ENCODE results near the gene TUSC2. TPM values are rescaled to one million over a fixed set of nuclear protein-coding genes. Genes with fewer than 3 reads are reported as not detected.
"Not testable (repeated sequence)": the region's sequence is repeated elsewhere in the genome, so short reads cannot be mapped to it uniquely, and the experiment has no call there.

TUSC2 gene
- polyA plus RNA-seq, 2 donors, result 14.2 to 34.6 TPM

DNA sequence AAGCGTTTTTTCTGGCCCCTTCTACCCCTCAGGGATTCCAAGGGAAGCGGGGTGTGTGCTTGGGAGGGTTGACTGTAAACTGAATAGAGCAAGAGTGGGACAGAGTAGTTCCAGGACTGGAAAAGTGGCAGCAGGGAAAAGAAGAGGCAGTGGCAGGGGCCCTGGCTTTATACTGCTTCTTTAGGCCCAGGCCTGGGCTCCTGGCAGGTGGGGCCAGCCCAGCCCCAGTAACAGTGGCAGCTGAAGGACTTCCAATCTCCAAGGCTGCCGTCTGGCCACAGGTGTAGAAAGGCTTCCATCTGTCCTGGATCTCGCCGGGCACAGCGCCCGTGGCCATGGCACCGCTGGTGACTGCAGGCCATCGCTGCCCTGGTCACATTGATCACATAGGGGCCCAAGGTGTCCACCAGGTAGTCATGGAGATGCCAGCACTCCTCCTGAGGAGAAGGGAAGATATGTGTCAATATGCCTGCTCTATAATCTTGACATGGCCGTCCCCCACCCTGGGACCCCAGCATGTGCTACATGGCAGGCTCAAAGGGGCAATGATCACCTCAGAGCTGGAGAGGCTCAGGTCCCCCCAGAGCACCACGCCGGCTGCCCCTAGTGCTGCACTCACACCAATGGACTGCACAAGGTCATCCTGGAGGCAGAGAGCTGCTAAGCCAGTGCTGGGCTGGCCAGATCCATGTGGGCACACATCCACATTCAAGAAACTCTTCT is 34.8 kb downstream of the TUSC2 start:
- H3K9me3 ChIP-seq (ENCODE audit: control insufficient read depth in 2 of 2, insufficient read depth in 1 of 2, low read depth in 1 of 2, low read length in 1 of 2), result no peaks in the 10 kb centered on the region
- H3K4me1 ChIP-seq (ENCODE audit: control insufficient read depth in 2 of 2, insufficient read depth in 2 of 2, low read length in 1 of 2), result peaks cover 2 to 18% of the 10 kb centered on the region in 2 donors
- no peaks in the 10 kb centered on the region for H3K27me3 ChIP-seq (ENCODE audit: control insufficient read depth in 1 of 2, insufficient read depth in 2 of 2, low read length in 2 of 2)
- WGBS, 2 donors, result 71 to 77% methylated on average over 12 of the region's 12 CpGs
- peak overlapping the region; percentile 85 to 92 for H3K27ac ChIP-seq (ENCODE audit: low read depth in 2 of 2, low read length in 1 of 2)
- no peak overlapping the region for H3K4me3 ChIP-seq (ENCODE audit: low read depth in 1 of 2, low read length in 2 of 2)
- peaks cover 14 to 26% of the 10 kb centered on the region in 2 donors for H3K36me3 ChIP-seq (ENCODE audit: control insufficient read depth in 2 of 2, insufficient read depth in 2 of 2, low read length in 1 of 2)

DNA sequence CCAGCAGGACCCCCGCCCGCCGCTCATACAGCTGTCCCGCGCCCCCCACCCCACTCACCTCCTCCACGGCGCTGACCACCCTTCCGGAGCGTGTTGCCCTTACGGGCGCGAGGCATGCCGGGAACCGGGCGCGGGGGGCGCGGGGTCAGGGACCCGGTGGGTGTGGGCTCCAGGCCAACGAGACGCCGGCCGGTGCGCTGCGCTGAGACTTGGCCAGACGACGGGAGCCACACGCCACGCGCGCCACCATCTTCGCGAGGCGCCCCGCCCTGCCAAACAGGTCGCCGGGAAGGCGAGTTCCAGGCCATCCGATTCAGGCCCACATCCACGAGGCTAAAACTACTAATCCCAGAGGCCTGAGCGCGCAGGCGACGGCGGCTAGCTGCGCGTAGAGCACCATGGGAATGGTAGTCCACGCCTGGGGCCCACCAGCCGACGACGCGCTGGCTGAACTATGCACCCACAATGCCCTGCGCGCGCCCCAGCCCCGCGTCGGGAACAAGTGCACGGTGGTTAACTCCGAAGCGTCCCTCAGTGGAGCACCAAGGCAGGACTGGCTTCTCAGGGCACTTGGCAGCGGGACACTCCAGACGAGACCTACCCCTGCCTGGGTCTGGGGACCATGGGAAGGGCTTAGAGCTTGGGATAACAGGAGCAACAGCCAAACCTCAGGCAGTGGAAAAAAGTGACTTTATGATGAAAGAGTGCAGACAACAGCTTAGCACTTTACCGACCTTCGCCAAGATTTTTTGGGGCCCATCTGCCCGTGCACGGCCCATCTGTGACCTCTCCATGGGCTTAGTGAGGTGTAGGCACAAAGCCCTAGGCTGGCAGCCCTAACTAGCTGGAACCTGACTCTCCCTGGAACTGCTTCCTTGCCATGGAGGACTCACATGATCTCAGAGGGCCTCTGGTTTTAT is 35.6 kb downstream of the TUSC2 start, which contains the start of gene IFRD2:
Gene IFRD2, minus strand, starts transcription at position 271 of the 920 bp plus-strand sequence. Its CDS starts 155 bp downstream, at position 116.
- peaks cover 14 to 32% of the 10 kb centered on the region in 2 donors for H3K36me3 ChIP-seq (ENCODE audit: control insufficient read depth in 2 of 2, insufficient read depth in 2 of 2, low read length in 1 of 2)
- peaks cover 2 to 18% of the 10 kb centered on the region in 2 donors for H3K4me1 ChIP-seq (ENCODE audit: control insufficient read depth in 2 of 2, insufficient read depth in 2 of 2, low read length in 1 of 2)
- H3K4me3 ChIP-seq (ENCODE audit: low read depth in 1 of 2, low read length in 2 of 2), result peak within 1 kb of the TSS; percentile 88 to 95
- WGBS, 2 donors, result 1% methylated on average over 66 to 67 of the region's 67 CpGs
- H3K9me3 ChIP-seq (ENCODE audit: control insufficient read depth in 2 of 2, insufficient read depth in 1 of 2, low read depth in 1 of 2, low read length in 1 of 2), result no peaks in the 10 kb centered on the region
- H3K27me3 ChIP-seq (ENCODE audit: control insufficient read depth in 1 of 2, insufficient read depth in 2 of 2, low read length in 2 of 2), result no peaks in the 10 kb centered on the region
- H3K27ac ChIP-seq (ENCODE audit: low read depth in 2 of 2, low read length in 1 of 2), result peak within 1 kb of the TSS; percentile 85 to 92

GRCh38 chr3:50290161-50290641 is 37.8 kb downstream of the TUSC2 start:
- Histone ChIP-seq H3K27ac (ENCODE audit: low read depth in 2 of 2, low read length in 1 of 2) (no peak overlapping the region), H3K4me1 (ENCODE audit: control insufficient read depth in 2 of 2, insufficient read depth in 2 of 2, low read length in 1 of 2) (peaks cover 2 to 18% of the 10 kb centered on the region in 2 donors), H3K4me3 (ENCODE audit: low read depth in 1 of 2, low read length in 2 of 2) (no peak overlapping the region), H3K27me3 (ENCODE audit: control insufficient read depth in 1 of 2, insufficient read depth in 2 of 2, low read length in 2 of 2) (no peaks in the 10 kb centered on the region), H3K9me3 (ENCODE audit: control insufficient read depth in 2 of 2, insufficient read depth in 1 of 2, low read depth in 1 of 2, low read length in 1 of 2) (no peaks in the 10 kb centered on the region), H3K36me3 (ENCODE audit: control insufficient read depth in 2 of 2, insufficient read depth in 2 of 2, low read length in 1 of 2) (peaks cover 19 to 37% of the 10 kb centered on the region in 2 donors)
- WGBS, 2 donors, result 85 to 91% methylated on average over 16 of the region's 16 CpGs

- Histone ChIP-seq H3K4me3 (ENCODE audit: low read depth in 1 of 2, low read length in 2 of 2) (no peak overlapping the region), H3K27ac (ENCODE audit: low read depth in 2 of 2, low read length in 1 of 2) (no peak overlapping the region), H3K4me1 (ENCODE audit: control insufficient read depth in 2 of 2, insufficient read depth in 2 of 2, low read length in 1 of 2) (peaks cover 2 to 18% of the 10 kb centered on the region in 2 donors), H3K9me3 (ENCODE audit: control insufficient read depth in 2 of 2, insufficient read depth in 1 of 2, low read depth in 1 of 2, low read length in 1 of 2) (no peaks in the 10 kb centered on the region), H3K27me3 (ENCODE audit: control insufficient read depth in 1 of 2, insufficient read depth in 2 of 2, low read length in 2 of 2) (no peaks in the 10 kb centered on the region), H3K36me3 (ENCODE audit: control insufficient read depth in 2 of 2, insufficient read depth in 2 of 2, low read length in 1 of 2) (peaks cover 19 to 37% of the 10 kb centered on the region in 2 donors)
- WGBS, 2 donors, result 97% methylated on average over 6 of the region's 6 CpGs
Observed at GRCh38 chr3:50289130-50289529, 38.9 kb downstream of the TUSC2 start.

DNA sequence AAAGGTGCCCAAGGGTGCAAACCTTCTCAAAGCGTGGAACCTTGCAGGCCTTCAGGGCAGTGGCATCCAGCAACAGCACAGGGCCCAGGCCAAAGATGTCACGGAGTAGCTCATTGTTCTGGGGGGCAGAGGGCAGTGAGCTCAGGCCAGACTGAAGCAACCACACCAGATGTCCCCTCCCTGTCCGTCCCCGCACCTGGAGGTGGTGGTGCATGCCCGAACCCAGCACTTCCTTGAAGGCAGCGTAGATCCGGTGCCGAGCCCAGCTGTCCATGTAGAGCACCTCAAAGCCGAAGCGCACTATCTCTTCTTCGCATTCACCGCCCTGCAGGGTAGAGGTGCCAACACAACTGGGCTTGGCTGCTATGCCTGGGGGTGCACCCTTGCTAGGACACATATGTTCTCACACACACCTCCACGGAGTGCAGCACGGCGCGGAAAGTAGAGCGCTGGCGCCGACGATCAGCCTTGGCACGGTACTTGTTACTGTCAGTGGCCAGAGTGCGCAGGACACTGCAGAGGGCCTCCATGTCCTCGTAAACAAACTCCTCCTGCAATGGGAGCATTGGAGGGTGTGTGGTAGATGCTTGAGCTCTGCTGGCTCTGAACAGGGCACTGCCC is 39.5 kb downstream of the TUSC2 start:
- peaks cover 19 to 37% of the 10 kb centered on the region in 2 donors for H3K36me3 ChIP-seq (ENCODE audit: control insufficient read depth in 2 of 2, insufficient read depth in 2 of 2, low read length in 1 of 2)
- WGBS, 2 donors, result 89 to 91% methylated on average over 23 of the region's 23 CpGs
- no peaks in the 10 kb centered on the region for H3K9me3 ChIP-seq (ENCODE audit: control insufficient read depth in 2 of 2, insufficient read depth in 1 of 2, low read depth in 1 of 2, low read length in 1 of 2)
- H3K4me3 ChIP-seq (ENCODE audit: low read depth in 1 of 2, low read length in 2 of 2), result no peak overlapping the region
- H3K4me1 ChIP-seq (ENCODE audit: control insufficient read depth in 2 of 2, insufficient read depth in 2 of 2, low read length in 1 of 2), result peaks cover 2 to 18% of the 10 kb centered on the region in 2 donors
- no peak overlapping the region for H3K27ac ChIP-seq (ENCODE audit: low read depth in 2 of 2, low read length in 1 of 2)
- H3K27me3 ChIP-seq (ENCODE audit: control insufficient read depth in 1 of 2, insufficient read depth in 2 of 2, low read length in 2 of 2), result no peaks in the 10 kb centered on the region

- peaks cover 2 to 7% of the 10 kb centered on the region in 2 donors for H3K4me1 ChIP-seq (ENCODE audit: control insufficient read depth in 2 of 2, insufficient read depth in 2 of 2, low read length in 1 of 2)
- no peaks in the 10 kb centered on the region for H3K9me3 ChIP-seq (ENCODE audit: control insufficient read depth in 2 of 2, insufficient read depth in 1 of 2, low read depth in 1 of 2, low read length in 1 of 2)
- H3K27me3 ChIP-seq (ENCODE audit: control insufficient read depth in 1 of 2, insufficient read depth in 2 of 2, low read length in 2 of 2), result no peaks in the 10 kb centered on the region
- no peak overlapping the region for H3K27ac ChIP-seq (ENCODE audit: low read depth in 2 of 2, low read length in 1 of 2)
- WGBS, 2 donors, result 80 to 93% methylated on average over 1 of the region's 1 CpG
- H3K4me3 ChIP-seq (ENCODE audit: low read depth in 1 of 2, low read length in 2 of 2), result no peak overlapping the region
- H3K36me3 ChIP-seq (ENCODE audit: control insufficient read depth in 2 of 2, insufficient read depth in 2 of 2, low read length in 1 of 2), result peaks cover 19 to 37% of the 10 kb centered on the region in 2 donors
Observed at GRCh38 chr3:50287262-50287661, 40.8 kb downstream of the TUSC2 start.

DNA sequence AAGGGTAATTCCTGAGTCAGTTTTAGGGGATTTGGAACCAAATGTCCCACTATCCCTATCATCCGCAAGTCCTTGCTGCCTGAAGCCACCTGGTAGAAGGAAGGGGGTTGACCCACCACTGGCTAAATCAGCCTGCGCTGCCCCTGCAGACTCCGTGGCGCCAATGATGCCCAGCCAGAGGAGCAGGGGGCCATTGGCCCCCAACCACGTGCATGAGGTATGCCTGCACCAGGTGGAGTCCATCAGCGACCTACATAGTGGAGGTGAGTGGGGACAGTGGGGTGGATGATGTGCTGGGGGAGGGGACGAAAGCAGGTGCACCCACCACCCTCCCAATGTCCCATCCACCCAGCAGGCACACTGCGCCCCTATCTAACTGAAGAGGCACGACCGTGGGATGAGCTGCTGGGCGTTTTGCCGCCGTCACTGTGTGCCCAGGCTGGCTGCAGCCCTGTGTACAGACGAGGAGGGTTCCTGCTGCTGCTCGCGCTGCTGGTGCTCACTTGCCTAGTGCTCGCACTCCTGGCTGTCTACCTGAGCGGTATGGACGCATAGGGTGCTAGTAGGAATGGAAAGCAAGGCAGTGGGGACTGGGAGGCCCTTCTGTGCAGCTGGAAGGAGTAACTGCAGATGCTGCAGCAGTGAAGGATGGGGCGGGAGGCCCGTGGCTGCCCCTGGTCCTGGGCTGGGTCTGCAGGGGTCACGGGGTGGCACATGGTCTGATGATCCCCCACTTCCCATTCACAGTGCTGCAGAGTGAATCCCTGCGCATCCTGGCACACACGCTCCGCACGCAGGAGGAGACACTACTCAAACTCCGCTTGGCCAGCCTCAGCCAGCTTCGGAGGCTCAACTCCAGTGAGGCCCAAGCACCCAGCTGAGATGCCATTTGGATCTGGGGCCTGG is 41.4 kb downstream of the TUSC2 start:
- peaks cover 19 to 37% of the 10 kb centered on the region in 2 donors for H3K36me3 ChIP-seq (ENCODE audit: control insufficient read depth in 2 of 2, insufficient read depth in 2 of 2, low read length in 1 of 2)

DNA sequence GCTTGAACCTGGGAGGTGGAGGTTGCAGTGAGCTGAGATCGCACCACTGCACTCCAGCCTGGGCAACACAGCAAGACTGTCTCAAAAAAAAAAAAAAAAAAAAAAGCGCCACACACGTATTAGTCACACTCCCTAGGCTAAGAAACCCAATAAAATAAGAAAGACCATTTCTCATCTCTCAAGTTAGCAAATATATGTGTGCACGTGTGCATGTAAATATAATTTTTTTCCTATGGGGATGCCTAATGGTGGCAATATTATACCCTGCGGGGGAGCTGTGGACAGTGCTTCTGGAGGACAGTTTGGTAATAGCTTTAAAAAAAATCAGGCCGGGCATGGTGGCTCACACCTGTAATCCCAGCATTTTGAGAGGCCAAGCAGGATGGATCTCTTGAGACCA is 43.9 kb downstream of the TUSC2 start:
- H3K4me1 ChIP-seq (ENCODE audit: control insufficient read depth in 2 of 2, insufficient read depth in 2 of 2, low read length in 1 of 2); H3K27me3 ChIP-seq (ENCODE audit: control insufficient read depth in 1 of 2, insufficient read depth in 2 of 2, low read length in 2 of 2); H3K27ac ChIP-seq (ENCODE audit: low read depth in 2 of 2, low read length in 1 of 2); H3K4me3 ChIP-seq (ENCODE audit: low read depth in 1 of 2, low read length in 2 of 2); H3K9me3 ChIP-seq (ENCODE audit: control insufficient read depth in 2 of 2, insufficient read depth in 1 of 2, low read depth in 1 of 2, low read length in 1 of 2): not testable (repeated sequence)
- H3K36me3 ChIP-seq (ENCODE audit: control insufficient read depth in 2 of 2, insufficient read depth in 2 of 2, low read length in 1 of 2), result peaks cover 11 to 24% of the 10 kb centered on the region in 2 donors
- WGBS, 2 donors, result 79 to 82% methylated on average over 6 of the region's 6 CpGs

More for the DNA sequence above, 41.4 kb downstream of the TUSC2 start:
- Histone ChIP-seq H3K4me3 (ENCODE audit: low read depth in 1 of 2, low read length in 2 of 2) (no peak overlapping the region), H3K27me3 (ENCODE audit: control insufficient read depth in 1 of 2, insufficient read depth in 2 of 2, low read length in 2 of 2) (no peaks in the 10 kb centered on the region), H3K9me3 (ENCODE audit: control insufficient read depth in 2 of 2, insufficient read depth in 1 of 2, low read depth in 1 of 2, low read length in 1 of 2) (no peaks in the 10 kb centered on the region), H3K27ac (ENCODE audit: low read depth in 2 of 2, low read length in 1 of 2) (no peak overlapping the region), H3K4me1 (ENCODE audit: control insufficient read depth in 2 of 2, insufficient read depth in 2 of 2, low read length in 1 of 2) (peaks cover 2 to 4% of the 10 kb centered on the region in 2 donors)
- 85 to 87% methylated on average over 28 of the region's 28 CpGs for WGBS, 2 donors

Measured in esophagus (tissue), 2 donors.